GM18858 (cell line): Measurements from ENCODE around the gene MYRIP.
"Not testable (repeated sequence)": the region's sequence is repeated elsewhere in the genome, so short reads cannot be mapped to it uniquely, and the experiment has no call there.

ENCODE experiments used
- ATAC-seq: cut with Tn5 transposase; IDR thresholded peaks from one replicate; pipeline ENCODE4 v1.9.1; 2021; ENCODE audit not compliant: unreplicated experiment

MYRIP gene

GRCh38 chr3:40077828-40078492 is 268.6 kb downstream of the MYRIP start:
- not testable (repeated sequence) for ATAC-seq

GRCh38 chr3:40078590-40078989 is 269.2 kb downstream of the MYRIP start:
- ATAC-seq, result no peak

- no peak for ATAC-seq
Measured at GRCh38 chr3:40079203-40079846, 269.9 kb downstream of the MYRIP start.

- ATAC-seq, result no peak
Measured at GRCh38 chr3:40079847-40080240, 270.4 kb downstream of the MYRIP start.

- no peak for ATAC-seq
Measured at GRCh38 chr3:40083066-40083465, 273.7 kb downstream of the MYRIP start.

- ATAC-seq, result not testable (repeated sequence)
Measured at GRCh38 chr3:40084424-40084823, 275.0 kb downstream of the MYRIP start.

- ATAC-seq, result no peak
Measured at GRCh38 chr3:40086890-40087883, 277.8 kb downstream of the MYRIP start.

- no peak for ATAC-seq
Measured at GRCh38 chr3:40088527-40089170, 279.2 kb downstream of the MYRIP start.

GRCh38 chr3:40096661-40097111 is 287.3 kb downstream of the MYRIP start:
- no peak for ATAC-seq

- no peak for ATAC-seq
Measured at GRCh38 chr3:40097131-40098117, 288.0 kb downstream of the MYRIP start.

- no peak for ATAC-seq
Measured at GRCh38 chr3:40098261-40098759, 288.9 kb downstream of the MYRIP start.

GRCh38 chr3:40099871-40100270 is 290.5 kb downstream of the MYRIP start:
- no peak for ATAC-seq

GRCh38 chr3:40102182-40102581 is 292.8 kb downstream of the MYRIP start:
- no peak for ATAC-seq

GRCh38 chr3:40103829-40104228 is 294.4 kb downstream of the MYRIP start:
- ATAC-seq, result no peak

GRCh38 chr3:40104441-40104840 is 295.0 kb downstream of the MYRIP start:
- no peak for ATAC-seq

GRCh38 chr3:40108643-40109042 is 299.2 kb downstream of the MYRIP start:
- ATAC-seq, result no peak

- ATAC-seq, result no peak
Measured at GRCh38 chr3:40109641-40110490, 300.5 kb downstream of the MYRIP start.

GRCh38 chr3:40116478-40117177 is 307.2 kb downstream of the MYRIP start:
- ATAC-seq, result no peak
